Stimulated activated CD8-positive, alpha-beta memory T cell treated with anti-CD3 and anti-CD28 coated beads, Interleukin-7, amount 100 ng/mL, for 1 hour (primary cell): Measurements from ENCODE around the gene ACTR3.
"Not testable (repeated sequence)": the region's sequence is repeated elsewhere in the genome, so short reads cannot be mapped to it uniquely, and the experiment has no call there.

ENCODE experiments used
- DNase-seq, 2 donors: peaks; one replicate each; pipeline ENCODE4 v3.0.0-alpha.2; 2020; ENCODE audit warnings: low read depth in 2 of 2

ACTR3 gene

GRCh38 chr2:113905886-113906285 lies 16.0 kb downstream of the ACTR3 start:
- DNase-seq = no peak

GRCh38 chr2:113906647-113907046 lies 16.8 kb downstream of the ACTR3 start:
- DNase-seq = no peak

- no peak for DNase-seq
Observed at GRCh38 chr2:113907297-113907696, 17.4 kb downstream of the ACTR3 start.

GRCh38 chr2:113910110-113910717 lies 20.3 kb downstream of the ACTR3 start:
- DNase-seq = peak; percentile 43 to 49

- no peak for DNase-seq
Observed at GRCh38 chr2:113910967-113911678, 21.2 kb downstream of the ACTR3 start.

- DNase-seq = no peak
Observed at GRCh38 chr2:113915082-113915819, 25.4 kb downstream of the ACTR3 start.

- DNase-seq = no peak
Observed at GRCh38 chr2:113918229-113918628, 28.3 kb downstream of the ACTR3 start.

GRCh38 chr2:113920996-113921395 lies 31.1 kb downstream of the ACTR3 start:
- DNase-seq = no peak

GRCh38 chr2:113922335-113922734 lies 32.4 kb downstream of the ACTR3 start:
- no peak for DNase-seq

GRCh38 chr2:113922784-113923183 lies 32.9 kb downstream of the ACTR3 start:
- DNase-seq = no peak

- DNase-seq = no peak
Observed at GRCh38 chr2:113925884-113926283, 36.0 kb downstream of the ACTR3 start.

- no peak for DNase-seq
Observed at GRCh38 chr2:113926314-113926713, 36.4 kb downstream of the ACTR3 start.

- DNase-seq = no peak
Observed at GRCh38 chr2:113930448-113930847, 40.6 kb downstream of the ACTR3 start.

- DNase-seq = no peak
Observed at GRCh38 chr2:113937501-113937900, 47.6 kb downstream of the ACTR3 start.

GRCh38 chr2:113940891-113941290 lies 51.0 kb downstream of the ACTR3 start:
- no peak for DNase-seq

GRCh38 chr2:113945784-113946183 lies 55.9 kb downstream of the ACTR3 start:
- DNase-seq = not testable (repeated sequence)

- DNase-seq = not testable (repeated sequence)
Observed at GRCh38 chr2:113950906-113951305, 61.0 kb downstream of the ACTR3 start.

GRCh38 chr2:113961000-113961399 lies 71.1 kb downstream of the ACTR3 start:
- no peak for DNase-seq

GRCh38 chr2:113962692-113963480 lies 73.0 kb downstream of the ACTR3 start:
- DNase-seq = no peak

GRCh38 chr2:113963965-113964364 lies 74.1 kb downstream of the ACTR3 start:
- no peak for DNase-seq

GRCh38 chr2:113964436-113964835 lies 74.5 kb downstream of the ACTR3 start:
- DNase-seq = no peak

GRCh38 chr2:113965228-113965627 lies 75.3 kb downstream of the ACTR3 start:
- no peak for DNase-seq
